Activated T-helper 1 cell treated with anti-CD3 and anti-CD28 coated beads, Interleukin-2, amount 50 U/mL, for 16 hours (primary cell): ENCODE data around the gene TMEM88.

Source experiments
- DNase-seq, 2 donors: peaks; one replicate each; pipeline ENCODE4 v3.0.0-alpha.2; 2020; ENCODE audit warnings: low read depth in 1 of 2, low spot score in 1 of 2

Gene TMEM88

DNA sequence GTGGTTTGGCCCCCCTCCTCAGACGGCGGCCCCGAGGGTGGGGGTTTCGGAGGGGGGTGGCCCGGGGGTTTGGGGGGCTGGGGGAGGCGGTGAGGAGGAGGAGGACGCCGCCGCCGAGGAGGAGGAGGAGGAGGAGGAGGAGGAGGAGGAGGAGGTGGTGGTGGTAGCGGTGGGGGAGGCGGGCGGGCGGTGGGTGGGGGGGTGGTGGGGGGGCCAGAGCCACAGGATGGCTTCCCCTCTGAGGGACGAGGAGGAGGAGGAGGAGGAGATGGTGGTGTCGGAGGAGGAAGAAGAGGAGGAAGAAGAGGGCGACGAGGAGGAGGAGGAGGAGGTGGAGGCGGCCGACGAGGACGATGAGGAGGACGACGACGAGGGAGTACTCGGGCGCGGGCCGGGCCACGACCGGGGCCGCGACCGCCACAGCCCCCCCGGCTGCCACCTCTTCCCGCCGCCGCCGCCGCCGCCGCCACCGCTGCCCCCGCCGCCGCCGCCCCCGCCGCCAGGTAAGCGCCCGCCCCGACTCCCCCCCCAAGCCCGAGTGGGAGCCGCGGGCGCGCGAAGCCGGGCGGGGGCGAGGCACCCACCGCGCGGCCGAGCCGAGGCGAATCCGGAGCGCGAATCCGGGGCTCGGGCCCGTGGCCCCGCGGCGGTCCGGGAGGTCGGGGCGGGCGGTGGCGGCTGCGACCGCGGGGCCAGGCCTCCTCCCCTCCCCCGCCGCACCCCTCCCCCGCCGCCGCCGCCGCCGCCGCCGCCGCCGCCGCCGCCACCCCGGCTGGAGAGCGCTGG, 29.9 kb downstream of the TMEM88 start:
- peak; percentile 16 to 35 for DNase-seq

DNA sequence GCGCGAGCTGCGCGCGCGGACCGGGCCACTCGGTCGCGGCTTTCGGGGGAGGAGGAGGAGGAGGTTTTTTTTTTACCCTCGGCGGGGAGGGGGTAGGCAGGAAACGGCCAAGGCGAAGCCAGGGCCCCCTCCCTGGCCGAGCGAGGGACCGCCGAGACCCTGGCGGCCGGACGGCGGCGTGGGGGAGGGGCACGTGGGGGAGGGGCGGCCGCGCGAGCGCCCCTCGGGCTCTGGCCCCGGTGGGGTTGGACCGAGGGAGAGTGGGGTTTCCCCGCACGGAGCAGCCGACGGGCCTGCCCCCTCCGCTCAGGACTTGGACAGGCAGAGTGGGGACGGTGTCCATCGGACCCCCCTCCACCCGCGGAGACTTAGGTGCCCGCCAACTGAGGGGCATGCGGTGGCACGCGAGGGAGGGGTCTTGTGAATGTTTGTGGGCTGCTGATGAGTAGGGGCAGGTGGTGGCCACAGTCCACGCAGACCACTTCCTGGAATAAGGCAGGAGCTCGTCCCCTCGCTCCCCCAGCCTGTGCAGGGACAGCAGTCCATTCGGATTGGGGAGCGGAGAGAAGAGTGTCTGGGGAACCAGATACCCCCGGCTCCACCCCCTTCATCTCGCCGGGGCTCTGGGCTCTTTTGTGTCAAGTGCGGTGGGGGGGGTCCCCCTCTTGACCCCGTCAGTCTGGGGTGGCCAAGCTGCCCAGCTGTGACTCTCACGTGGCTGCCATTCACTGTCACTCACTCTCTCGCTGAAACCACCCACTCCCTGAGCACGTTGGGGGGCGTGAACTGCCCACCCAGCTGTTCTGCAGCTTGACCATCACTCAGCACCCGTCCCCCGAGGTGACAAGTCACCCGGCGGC, 30.7 kb downstream of the TMEM88 start:
- peak in 1 of 2 donors; percentile 23 for DNase-seq

DNA sequence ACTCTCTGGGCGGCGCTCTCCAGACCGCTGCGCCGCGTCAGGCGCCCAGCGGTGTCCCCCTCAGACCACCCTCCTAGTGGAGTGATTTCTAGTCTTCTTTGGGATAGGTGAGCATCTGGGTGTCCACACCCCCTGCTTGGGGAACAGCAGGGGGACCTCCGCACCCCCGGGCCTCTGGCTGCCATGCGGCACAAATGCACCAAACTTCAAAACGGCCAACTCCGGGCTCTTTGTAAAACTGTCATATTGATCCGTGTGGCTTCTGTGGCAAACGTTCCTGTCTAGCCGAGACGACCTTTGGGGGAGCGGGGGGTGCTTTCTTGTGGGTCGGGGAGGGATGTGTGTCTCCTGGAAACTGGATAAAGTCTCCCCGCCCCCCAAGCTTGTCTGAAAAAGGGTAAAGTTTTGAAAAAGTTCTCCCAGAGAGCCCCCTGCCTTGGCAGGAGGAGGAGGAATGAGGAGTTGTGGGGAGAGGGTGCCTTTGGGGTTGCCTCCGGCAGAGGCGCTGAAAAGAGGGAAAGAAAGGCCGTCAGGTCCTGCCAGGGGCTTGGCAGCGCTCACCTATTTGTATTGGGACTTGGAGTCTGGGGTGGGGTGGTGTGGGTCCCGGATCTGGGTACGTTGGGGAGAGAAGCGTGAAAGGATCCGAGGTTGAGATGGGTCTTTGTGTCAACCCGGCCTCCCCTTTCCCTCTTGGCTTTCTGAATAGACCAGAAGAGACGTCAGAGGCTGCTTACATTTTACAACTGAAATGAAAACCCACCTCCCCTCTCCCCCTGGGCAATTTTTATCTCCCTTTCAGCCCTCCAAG, 31.6 kb downstream of the TMEM88 start:
- DNase-seq = peak; percentile 22 to 32

DNA sequence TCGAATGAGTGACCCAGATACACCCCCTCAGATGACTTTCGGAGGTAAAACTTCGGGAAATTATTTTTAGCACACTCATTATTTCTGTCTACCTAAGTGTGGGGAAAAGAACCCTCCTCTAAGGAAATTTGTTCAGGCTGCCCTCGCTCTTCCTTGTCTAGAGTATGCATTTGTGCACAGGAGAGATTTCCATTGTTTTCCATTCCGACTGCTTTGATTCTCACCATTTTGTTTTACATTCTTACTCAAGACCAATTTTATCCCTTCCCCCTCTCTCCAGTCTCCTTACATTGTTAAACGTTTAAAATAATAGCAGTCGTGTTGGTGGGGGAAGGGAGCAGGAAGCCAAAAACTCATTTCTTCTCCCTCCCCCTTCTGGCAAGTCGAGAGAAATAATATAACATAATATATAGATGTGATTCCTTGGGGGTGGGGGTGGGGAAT, 32.2 kb downstream of the TMEM88 start:
- no peak for DNase-seq

DNA sequence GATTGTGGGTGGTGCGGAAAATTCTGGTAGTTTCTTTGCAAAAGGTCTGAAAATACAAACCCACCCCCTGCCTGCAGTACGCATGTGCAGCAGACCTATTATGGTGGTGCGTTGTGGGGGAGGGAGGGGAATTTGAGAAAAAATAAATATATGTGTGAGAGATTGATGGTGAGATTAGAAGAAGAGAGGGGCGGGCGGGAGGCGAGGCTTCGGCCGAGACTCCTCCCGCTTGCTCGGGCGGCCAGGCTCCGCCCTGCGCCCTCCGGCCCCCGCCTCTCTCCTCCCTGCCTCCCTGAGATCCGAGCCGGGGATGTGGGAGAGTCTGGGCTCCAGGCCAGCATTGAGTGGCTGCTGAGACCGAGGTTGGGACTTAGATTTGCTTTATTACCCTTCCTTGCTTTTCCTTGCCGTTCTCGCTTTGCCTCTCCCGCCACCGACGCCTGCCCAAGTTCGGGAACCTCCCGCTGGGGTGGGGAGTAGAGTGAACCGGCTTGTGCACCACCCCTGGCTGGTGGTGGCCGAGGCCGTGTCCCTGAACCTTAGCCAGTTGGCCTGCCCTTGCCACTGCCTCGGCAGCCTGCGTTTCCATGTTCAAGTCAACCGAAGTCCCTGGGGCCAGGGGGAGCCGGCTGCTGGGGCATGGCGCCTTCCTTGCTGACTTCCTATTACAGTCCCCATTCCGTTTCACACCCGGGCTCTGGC, 32.8 kb downstream of the TMEM88 start:
- DNase-seq = peak; percentile 70 to 73

GRCh38 chr17:7888184-7888920, 33.5 kb downstream of the TMEM88 start, which contains the start of gene CHD3:
TSS of gene CHD3 (plus strand) at chr17:7888789. CDS start at chr17:7889001, 212 bp downstream.
- peak in 1 of 2 donors; percentile 27 for DNase-seq

GRCh38 chr17:7889166-7889955, 34.5 kb downstream of the TMEM88 start:
- DNase-seq = peak in 1 of 2 donors; percentile 17

GRCh38 chr17:7893187-7893880, 38.5 kb downstream of the TMEM88 start:
- DNase-seq = no peak

DNA sequence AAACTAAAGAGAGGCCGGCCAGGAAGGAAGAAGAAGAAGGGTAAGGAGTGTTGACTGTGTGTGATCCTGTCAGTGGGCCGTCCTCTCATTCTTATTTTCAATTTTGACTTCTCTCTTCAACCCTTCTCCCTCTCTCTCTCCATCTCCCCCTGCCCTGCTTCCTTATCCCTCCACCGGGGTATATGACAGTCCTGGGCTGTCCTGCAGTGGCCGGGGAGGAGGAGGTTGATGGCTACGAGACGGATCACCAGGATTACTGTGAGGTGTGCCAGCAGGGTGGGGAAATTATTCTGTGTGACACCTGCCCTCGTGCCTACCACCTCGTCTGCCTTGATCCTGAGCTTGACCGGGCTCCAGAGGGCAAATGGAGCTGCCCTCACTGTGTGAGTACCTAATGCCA, 39.4 kb downstream of the TMEM88 start:
- DNase-seq = no peak

DNA sequence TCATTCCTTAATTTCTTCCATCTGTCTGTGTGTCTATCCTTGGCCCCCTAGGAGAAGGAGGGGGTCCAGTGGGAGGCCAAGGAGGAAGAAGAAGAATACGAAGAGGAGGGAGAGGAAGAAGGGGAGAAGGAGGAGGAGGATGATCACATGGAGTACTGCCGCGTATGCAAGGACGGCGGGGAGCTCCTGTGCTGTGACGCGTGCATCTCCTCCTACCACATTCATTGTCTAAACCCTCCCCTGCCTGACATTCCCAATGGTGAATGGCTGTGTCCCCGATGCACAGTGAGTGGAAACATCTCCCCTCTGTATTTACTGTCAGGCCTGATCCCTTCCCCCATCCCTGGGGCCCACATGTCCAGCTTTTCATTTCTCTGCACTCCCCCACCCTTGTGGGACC, 40.0 kb downstream of the TMEM88 start:
- no peak for DNase-seq

DNA sequence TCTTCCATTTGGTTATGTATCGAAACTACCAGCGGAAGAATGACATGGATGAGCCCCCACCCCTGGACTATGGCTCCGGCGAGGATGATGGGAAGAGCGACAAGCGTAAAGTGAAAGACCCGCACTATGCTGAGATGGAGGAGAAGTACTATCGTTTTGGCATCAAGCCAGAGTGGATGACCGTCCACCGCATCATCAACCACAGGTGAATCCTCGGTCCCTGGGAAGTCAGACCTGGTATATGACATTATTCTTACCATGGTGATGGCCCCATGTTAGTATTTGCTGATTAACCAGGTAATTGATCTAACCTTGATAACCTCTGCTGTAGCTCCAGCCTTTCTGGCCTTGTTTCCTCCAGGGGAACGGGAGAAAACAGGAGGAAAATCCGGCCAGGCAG, 42.2 kb downstream of the TMEM88 start:
- DNase-seq = no peak

GRCh38 chr17:7897773-7898172, 42.9 kb downstream of the TMEM88 start:
- no peak for DNase-seq

GRCh38 chr17:7903154-7904103, 48.6 kb downstream of the TMEM88 start:
- DNase-seq = no peak
